ENCODE results near the gene GAPDH. TPM values are rescaled to one million over a fixed set of nuclear protein-coding genes. Genes with fewer than 3 reads are reported as not detected.
"Not testable (repeated sequence)": the region's sequence is repeated elsewhere in the genome, so short reads cannot be mapped to it uniquely, and the experiment has no call there.

The GAPDH gene
- total RNA-seq, 1 donor from 2014 or later: 5,507 TPM

GRCh38 chr12:6574576-6575295 is 40.4 kb downstream of the GAPDH start:
- H3K27me3 ChIP-seq (ENCODE audit: control insufficient read depth in 3 of 3, insufficient read depth in 3 of 3, low read length in 3 of 3): no peaks in the 10 kb centered on the region
- H3K27ac ChIP-seq (ENCODE audit: low read depth, low read length): no peak overlapping the region
- H3K4me1 ChIP-seq (ENCODE audit: control insufficient read depth in 3 of 3, insufficient read depth in 3 of 3, low read length in 3 of 3): no peaks in the 10 kb centered on the region
- no peak overlapping the region for H3K4me3 ChIP-seq (ENCODE audit: low read length in 3 of 3)
- H3K9me3 ChIP-seq (ENCODE audit: control insufficient read depth in 3 of 3, low read length in 3 of 3): no peaks in the 10 kb centered on the region
- no peak overlapping the region for H3K9ac ChIP-seq (ENCODE audit: low read depth in 1 of 3, low read length in 3 of 3)
- H3K36me3 ChIP-seq (ENCODE audit: control insufficient read depth in 3 of 3, insufficient read depth in 3 of 3, low read length in 3 of 3): peaks cover 61 to 72% (median 62%) of the 10 kb centered on the region in 3 donors

- Histone ChIP-seq H3K9me3 (ENCODE audit: control insufficient read depth in 3 of 3, low read length in 3 of 3) (no peaks in the 10 kb centered on the region), H3K27ac (ENCODE audit: low read depth, low read length) (no peak overlapping the region), H3K9ac (ENCODE audit: low read depth in 1 of 3, low read length in 3 of 3) (no peak overlapping the region), H3K27me3 (ENCODE audit: control insufficient read depth in 3 of 3, insufficient read depth in 3 of 3, low read length in 3 of 3) (no peaks in the 10 kb centered on the region), H3K36me3 (ENCODE audit: control insufficient read depth in 3 of 3, insufficient read depth in 3 of 3, low read length in 3 of 3) (peaks cover 61 to 70% (median 61%) of the 10 kb centered on the region in 3 donors), H3K4me1 (ENCODE audit: control insufficient read depth in 3 of 3, insufficient read depth in 3 of 3, low read length in 3 of 3) (no peaks in the 10 kb centered on the region), H3K4me3 (ENCODE audit: low read length in 3 of 3) (no peak overlapping the region)
Observed at GRCh38 chr12:6575648-6576047, 41.3 kb downstream of the GAPDH start.

DNA sequence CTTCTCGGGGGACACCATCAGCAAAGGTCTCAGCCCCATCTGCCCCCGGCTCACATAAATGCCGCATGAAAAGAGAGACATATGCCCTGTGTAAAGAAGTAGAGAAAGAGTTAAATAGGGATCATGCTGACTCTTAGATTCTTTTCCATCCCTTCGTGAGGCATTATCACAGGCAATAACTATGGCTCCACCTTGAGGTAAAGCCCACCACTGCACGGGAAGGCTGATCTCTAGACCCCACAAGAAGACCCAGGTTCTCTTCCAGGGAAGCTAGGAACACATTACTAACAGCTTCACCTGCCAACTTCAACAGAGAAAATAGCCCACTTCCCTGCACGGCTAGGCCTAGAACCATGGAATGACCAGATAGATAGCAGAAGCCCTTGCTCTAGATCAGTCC is 47.9 kb downstream of the GAPDH start:
- Histone ChIP-seq H3K4me1 (ENCODE audit: control insufficient read depth in 3 of 3, insufficient read depth in 3 of 3, low read length in 3 of 3) (no peaks in the 10 kb centered on the region), H3K9me3 (ENCODE audit: control insufficient read depth in 3 of 3, low read length in 3 of 3) (no peaks in the 10 kb centered on the region), H3K27me3 (ENCODE audit: control insufficient read depth in 3 of 3, insufficient read depth in 3 of 3, low read length in 3 of 3) (no peaks in the 10 kb centered on the region), H3K9ac (ENCODE audit: low read depth in 1 of 3, low read length in 3 of 3) (no peak overlapping the region), H3K4me3 (ENCODE audit: low read length in 3 of 3) (no peak overlapping the region), H3K36me3 (ENCODE audit: control insufficient read depth in 3 of 3, insufficient read depth in 3 of 3, low read length in 3 of 3) (peaks cover 67 to 74% (median 74%) of the 10 kb centered on the region in 3 donors), H3K27ac (ENCODE audit: low read depth, low read length) (no peak overlapping the region)

- Histone ChIP-seq H3K9me3 (ENCODE audit: control insufficient read depth in 3 of 3, low read length in 3 of 3) (no peaks in the 10 kb centered on the region), H3K27me3 (ENCODE audit: control insufficient read depth in 3 of 3, insufficient read depth in 3 of 3, low read length in 3 of 3) (no peaks in the 10 kb centered on the region), H3K27ac (ENCODE audit: low read depth, low read length) (no peak overlapping the region), H3K4me1 (ENCODE audit: control insufficient read depth in 3 of 3, insufficient read depth in 3 of 3, low read length in 3 of 3) (no peaks in the 10 kb centered on the region), H3K36me3 (ENCODE audit: control insufficient read depth in 3 of 3, insufficient read depth in 3 of 3, low read length in 3 of 3) (peaks cover 67 to 75% (median 74%) of the 10 kb centered on the region in 3 donors), H3K9ac (ENCODE audit: low read depth in 1 of 3, low read length in 3 of 3) (no peak overlapping the region), H3K4me3 (ENCODE audit: low read length in 3 of 3) (no peak overlapping the region)
Observed at GRCh38 chr12:6582959-6583358, 48.6 kb downstream of the GAPDH start.

GRCh38 chr12:6584293-6584692 is 50.0 kb downstream of the GAPDH start:
- no peaks in the 10 kb centered on the region for H3K4me1 ChIP-seq (ENCODE audit: control insufficient read depth in 3 of 3, insufficient read depth in 3 of 3, low read length in 3 of 3)
- no peaks in the 10 kb centered on the region for H3K27me3 ChIP-seq (ENCODE audit: control insufficient read depth in 3 of 3, insufficient read depth in 3 of 3, low read length in 3 of 3)
- H3K9me3 ChIP-seq (ENCODE audit: control insufficient read depth in 3 of 3, low read length in 3 of 3): no peaks in the 10 kb centered on the region
- H3K36me3 ChIP-seq (ENCODE audit: control insufficient read depth in 3 of 3, insufficient read depth in 3 of 3, low read length in 3 of 3): peaks cover 62 to 76% (median 74%) of the 10 kb centered on the region in 3 donors
- no peak overlapping the region for H3K27ac ChIP-seq (ENCODE audit: low read depth, low read length)
- no peak overlapping the region for H3K9ac ChIP-seq (ENCODE audit: low read depth in 1 of 3, low read length in 3 of 3)
- H3K4me3 ChIP-seq (ENCODE audit: low read length in 3 of 3): no peak overlapping the region

DNA sequence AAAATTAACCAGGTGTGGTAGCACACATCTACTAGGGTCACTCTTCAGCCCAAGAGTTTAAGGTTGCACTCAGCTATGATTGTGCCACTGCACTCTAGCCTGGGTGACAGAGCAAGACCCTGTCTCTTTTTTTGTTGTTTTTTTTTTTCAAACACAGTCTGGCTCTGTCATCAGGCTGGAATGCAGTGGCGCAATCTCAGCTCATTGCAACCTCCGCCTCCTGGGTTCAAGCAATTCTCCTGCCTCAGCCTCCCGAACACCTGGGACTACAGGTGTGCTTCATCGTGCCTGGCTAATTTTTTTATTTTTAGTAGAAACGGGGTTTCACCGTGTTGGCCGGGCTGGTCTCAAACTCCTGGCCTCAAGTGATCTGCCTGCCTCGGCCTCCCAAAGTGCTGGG is 52.3 kb downstream of the GAPDH start:
- H3K9ac ChIP-seq (ENCODE audit: low read depth in 1 of 3, low read length in 3 of 3); H3K27ac ChIP-seq (ENCODE audit: low read depth, low read length); H3K27me3 ChIP-seq (ENCODE audit: control insufficient read depth in 3 of 3, insufficient read depth in 3 of 3, low read length in 3 of 3); H3K4me3 ChIP-seq (ENCODE audit: low read length in 3 of 3); H3K4me1 ChIP-seq (ENCODE audit: control insufficient read depth in 3 of 3, insufficient read depth in 3 of 3, low read length in 3 of 3); H3K9me3 ChIP-seq (ENCODE audit: control insufficient read depth in 3 of 3, low read length in 3 of 3): not testable (repeated sequence)
- peaks cover 56 to 78% (median 75%) of the 10 kb centered on the region in 3 donors for H3K36me3 ChIP-seq (ENCODE audit: control insufficient read depth in 3 of 3, insufficient read depth in 3 of 3, low read length in 3 of 3)

Small RNA genes within 50 kb of the gene (small RNA-seq; reads per million reads assigned to genes)
- gene SCARNA11: 52.6 reads per million, percentile 95 among the genes with 10 or more reads in this experiment

Other genes starting within 250 kb of the GAPDH start
- gene PLEKHG6, start 223.8 kb upstream of the GAPDH start, total RNA-seq: 0.52 TPM
- gene TNFRSF1A, start 192.4 kb upstream of the GAPDH start, total RNA-seq: 47.5 TPM
- gene SCNN1A, start 159.0 kb upstream of the GAPDH start, total RNA-seq: not detected
- 11.0 TPM for gene LTBR, start 150.4 kb upstream of the GAPDH start, total RNA-seq
- gene CD27, start 89.6 kb upstream of the GAPDH start, total RNA-seq: not detected
- gene TAPBPL, start 82.5 kb upstream of the GAPDH start, total RNA-seq: 4.2 TPM
- 2.6 TPM for gene VAMP1, start 63.8 kb upstream of the GAPDH start, total RNA-seq
- 141 TPM for gene MRPL51, start 41.3 kb upstream of the GAPDH start, total RNA-seq
- gene NCAPD2, start 40.4 kb upstream of the GAPDH start, total RNA-seq: 23.0 TPM
- gene IFFO1, start 21.5 kb downstream of the GAPDH start, total RNA-seq: 8.9 TPM
- 6.3 TPM for gene NOP2, start 33.8 kb downstream of the GAPDH start, total RNA-seq
- 211 TPM for gene CHD4, start 72.9 kb downstream of the GAPDH start, total RNA-seq
- 1.0 TPM for gene LPAR5, start 101.4 kb downstream of the GAPDH start, total RNA-seq
- 1.0 TPM for gene ACRBP, start 112.9 kb downstream of the GAPDH start, total RNA-seq
- gene ING4, start 128.6 kb downstream of the GAPDH start, total RNA-seq: 38.1 TPM
- 8.4 TPM for gene ZNF384, start 154.9 kb downstream of the GAPDH start, total RNA-seq
- gene PIANP, start 166.3 kb downstream of the GAPDH start, total RNA-seq: under 0.01 TPM
- 30.8 TPM for gene COPS7A, start 189.5 kb downstream of the GAPDH start, total RNA-seq
- gene MLF2, start 218.6 kb downstream of the GAPDH start, total RNA-seq: 73.6 TPM
- 40.2 TPM for gene PTMS, start 231.8 kb downstream of the GAPDH start, total RNA-seq
- gene LAG3, start 238.0 kb downstream of the GAPDH start, total RNA-seq: not detected

Data from skeletal muscle tissue (tissue), 5 donors.